IMR-90 (cell line): ENCODE measurements around the gene AFAP1L1.

Experiments used
- CTCF ChIP-seq: conservative IDR thresholded peaks from 2 replicates; pipeline ENCODE4 v1.5.1; 2012; ENCODE audit warnings: mild to moderate bottlenecking, low read depth, low read length, improper control_type of control experiment
- FOS ChIP-seq: fragments of 150-350 bp; IDR thresholded peaks from 2 replicates; pipeline ENCODE4 v1.6.1; 2016; ENCODE audit warnings: low read depth, low read length
- POLR2A ChIP-seq: IDR thresholded peaks from 2 replicates; pipeline ENCODE4 v1.6.1; 2012; ENCODE audit warnings: mild to moderate bottlenecking, low read depth, low read length

- TF ChIP-seq CTCF (no peak), POLR2A (no peak), FOS (no peak)
Observed at GRCh38 chr5:149372076-149372795, 100.6 kb downstream of the AFAP1L1 start.
